Inflammatory macrophage treated with lipopolysaccharide for 1 hour (primary cell): Measurements from ENCODE around the gene RADIL.

ENCODE experiments used
- DNase-seq, 2 donors: peaks; one replicate each; pipeline ENCODE4 v3.0.0-alpha.2; 2020 to 2022

RADIL gene

GRCh38 chr7:4791738-4792536 lies 91.6 kb downstream of the RADIL start:
- peak; percentile 46 to 86 for DNase-seq

GRCh38 chr7:4791101-4791737 lies 92.3 kb downstream of the RADIL start:
- no peak for DNase-seq

GRCh38 chr7:4790516-4790991 lies 93.0 kb downstream of the RADIL start:
- no peak for DNase-seq

GRCh38 chr7:4790078-4790465 lies 93.4 kb downstream of the RADIL start:
- no peak for DNase-seq

- no peak for DNase-seq
Measured at GRCh38 chr7:4789194-4790077, 94.1 kb downstream of the RADIL start.

- DNase-seq = no peak
Measured at GRCh38 chr7:4788627-4789189, 94.8 kb downstream of the RADIL start.

- no peak for DNase-seq
Measured at GRCh38 chr7:4787947-4788626, 95.4 kb downstream of the RADIL start.

GRCh38 chr7:4787541-4787940 lies 96.0 kb downstream of the RADIL start:
- DNase-seq = no peak

- no peak for DNase-seq
Measured at GRCh38 chr7:4786015-4786414, 97.5 kb downstream of the RADIL start.

- no peak for DNase-seq
Measured at GRCh38 chr7:4785371-4785770, 98.1 kb downstream of the RADIL start.

- DNase-seq = no peak
Measured at GRCh38 chr7:4784799-4785198, 98.7 kb downstream of the RADIL start.

- no peak for DNase-seq
Measured at GRCh38 chr7:4783762-4784351, 99.7 kb downstream of the RADIL start.

GRCh38 chr7:4783292-4783652 lies 100.2 kb downstream of the RADIL start:
- no peak for DNase-seq

GRCh38 chr7:4782333-4783291 lies 100.9 kb downstream of the RADIL start:
- DNase-seq = no peak

- DNase-seq = no peak
Measured at GRCh38 chr7:4781366-4782069, 102.0 kb downstream of the RADIL start.

- DNase-seq = no peak
Measured at GRCh38 chr7:4779118-4779517, 104.4 kb downstream of the RADIL start.

GRCh38 chr7:4775848-4776623 lies 107.5 kb downstream of the RADIL start:
- peak; percentile 58 to 68 for DNase-seq

- peak; percentile 93 to 97 for DNase-seq
Measured at GRCh38 chr7:4775250-4775847, 108.2 kb downstream of the RADIL start, which contains the start of gene AP5Z1. Gene AP5Z1 (plus strand): TSS chr7:4775623. CDS start chr7:4775716, 93 bp downstream.
